Brain microvascular endothelial cell (primary cell): Measurements from ENCODE around the gene B4GALT1.

Experiments
- DNase-seq: peaks from one replicate; pipeline ENCODE4 v3.0.0-alpha.2; 2020
- H3K27ac ChIP-seq: fragments of 250-450 bp; sonication (Bioruptor Pico); 2 replicates; pipeline ENCODE4 v1.5.1; 2020; ENCODE audit warnings: mild to moderate bottlenecking, moderate library complexity
- H3K27me3 ChIP-seq: fragments of 250-450 bp; sonication (Bioruptor Pico); replicated peaks from 2 replicates; pipeline ENCODE4 v1.5.1; 2020; ENCODE audit warnings: mild to moderate bottlenecking
- H3K36me3 ChIP-seq: fragments of 250-450 bp; sonication (Bioruptor Pico); replicated peaks from 2 replicates; pipeline ENCODE4 v1.5.1; 2020; ENCODE audit warnings: mild to moderate bottlenecking
- H3K4me3 ChIP-seq: 2 replicates; pipeline ENCODE4 v1.5.1; 2011; ENCODE audit warnings: low read depth, mild to moderate bottlenecking, control low read depth, low read length, moderate library complexity
- CTCF ChIP-seq: IDR thresholded peaks from 2 replicates; pipeline ENCODE4 v1.5.1; 2011; ENCODE audit warnings: low read depth, mild to moderate bottlenecking, moderate library complexity, low read length, control low read depth, inconsistent platforms; ENCODE audit errors: missing control alignments
- in situ Hi-C: cut with HindIII; loops from 2 replicates; pipeline ENCODE4 v1.10.0; 2017; ENCODE audit warnings: low sequenced_read_pairs, low pct_ligation_motif_present

B4GALT1 gene

GRCh38 chr9:33202018-33202417, 34.9 kb upstream of the B4GALT1 start:
- no peaks in the 10 kb centered on the region for H3K36me3 ChIP-seq
- no peaks in the 10 kb centered on the region for H3K27me3 ChIP-seq
- in situ Hi-C loops = no loop called here
- H3K4me3 ChIP-seq = no peak overlapping the region
- TF ChIP-seq CTCF = no peak
- no peak for DNase-seq
- H3K27ac ChIP-seq = no peak overlapping the region

GRCh38 chr9:33198165-33198564, 31.0 kb upstream of the B4GALT1 start:
- Histone ChIP-seq H3K4me3 (no peak overlapping the region), H3K36me3 (no peaks in the 10 kb centered on the region), H3K27ac (no peak overlapping the region), H3K27me3 (no peaks in the 10 kb centered on the region)
- in situ Hi-C loops = no loop called here
- DNase-seq = no peak
- TF ChIP-seq CTCF = no peak

- Histone ChIP-seq H3K27ac (no peak overlapping the region), H3K4me3 (no peak overlapping the region), H3K27me3 (no peaks in the 10 kb centered on the region), H3K36me3 (no peaks in the 10 kb centered on the region)
- in situ Hi-C loops = no loop called here
- no peak for TF ChIP-seq CTCF
- DNase-seq = no peak
These were observed 30.4 kb upstream of the B4GALT1 start for GRCh38 chr9:33197279-33198152.

GRCh38 chr9:33196736-33197135, 29.6 kb upstream of the B4GALT1 start:
- Histone ChIP-seq H3K27me3 (no peaks in the 10 kb centered on the region), H3K4me3 (no peak overlapping the region), H3K36me3 (no peaks in the 10 kb centered on the region), H3K27ac (no peak overlapping the region)
- no peak for TF ChIP-seq CTCF
- no peak for DNase-seq
- in situ Hi-C loops = no loop called here

- no peak for TF ChIP-seq CTCF
- Histone ChIP-seq H3K4me3 (no peak overlapping the region), H3K36me3 (no peaks in the 10 kb centered on the region), H3K27ac (no peak overlapping the region), H3K27me3 (no peaks in the 10 kb centered on the region)
- DNase-seq = no peak
- in situ Hi-C loops = no loop called here
These were observed 26.7 kb upstream of the B4GALT1 start for GRCh38 chr9:33193818-33194217.
